Adrenal gland (tissue), 12 donors: ENCODE results near the gene MAPT. TPM values are rescaled to one million over a fixed set of nuclear protein-coding genes. Genes with fewer than 3 reads are reported as not detected.

Experiments
- DNase-seq, 7 donors: peaks; one replicate each; pipeline ENCODE4 v3.0.0-alpha.2; 2019 to 2020
- H3K27ac ChIP-seq, 5 donors: fragments of 200-600 bp; sonication (generic) in 4 of 5; 1 replicate in 3 of 5; 2 replicates in 2 of 5; pipeline versions ENCODE4 v1.5.1 to v1.8.0; 2016 to 2020; ENCODE audit warnings: mild to moderate bottlenecking in 1 of 5
- H3K27me3 ChIP-seq: fragments of 200-600 bp; 2 replicates; pipeline ENCODE4 v1.8.0; 2021
- H3K36me3 ChIP-seq, 2 donors: fragments of 200-600 bp; replicated peaks in 1 of 2; 1 replicate in 1 of 2; 2 replicates in 1 of 2; pipeline versions ENCODE4 v1.5.1 to v1.8.0; 2018 to 2022
- H3K4me1 ChIP-seq, 2 donors: fragments of 200-600 bp; replicated peaks in 1 of 2; 1 replicate in 1 of 2; 2 replicates in 1 of 2; pipeline versions ENCODE4 v1.5.1 to v1.8.0; 2018 to 2021
- H3K4me3 ChIP-seq, 4 donors: fragments of 200-600 bp; sonication (generic) in 3 of 4; one replicate each; pipeline ENCODE4 v1.5.1; 2016 to 2018
- H3K9me3 ChIP-seq, 3 donors: fragments of 200-600 bp; sonication (generic) in 1 of 3; replicated peaks in 1 of 3; 1 replicate in 2 of 3; 2 replicates in 1 of 3; pipeline versions ENCODE4 v1.5.1 to v1.8.0; 2016 to 2021
- POLR2A ChIP-seq, 2 donors: fragments of 450-650 bp; IDR thresholded peaks; one replicate each; pipeline ENCODE4 v1.6.1; 2017; ENCODE audit warnings: antibody characterized with exemption in 2 of 2, mild to moderate bottlenecking in 2 of 2, moderate library complexity in 1 of 2
- WGBS, 4 donors: extraction: QIAGEN DNeasy Blood & Tissue Kit in 2 of 4; methylation state at CpG; one replicate each; pipeline versions ENCODE4 v1.1.5 to v1.1.7; 2013 to 2017; 5-methylcytosine and 5-hydroxymethylcytosine counted together
- intact Hi-C, 2 donors: fragments of 100-400 bp; cut with DNase I; formaldehyde crosslinking; loops; one replicate each; pipeline versions ENCODE4 v1.14.1 to v1.15.0; 2022 to 2023
- polyA plus RNA-seq, 3 donors: library from polyadenylated mRNA; stranded (reverse); fragments of 200-250 nt in 2 of 3; fragments of 350-450 nt in 1 of 3; fragmentation: Illumina TruSeq in 1 of 3; extraction: RNeasy Lipid Tissue Mini Kit (QIAGEN cat#74804) in 1 of 3; gene quantifications; one replicate each; pipeline ENCODE4 v1.2.3, GENCODE V29; 2013 to 2014
- total RNA-seq, 9 donors: library from RNA; depleted of rRNA in 4 of 9; stranded (reverse); fragments of >200 nt in 4 of 9; fragments of 120-200 nt in 1 of 9; fragmentation: NEBNext Ultra II Directional in 1 of 9; extraction: Animal tissue kit (Norgen Biotek cat#: 25700) in 1 of 9; gene quantifications; one replicate each; pipeline versions ENCODE4 v1.1.0 to v1.2.4, GENCODE V29; 2013 to 2023
- TF ChIP-seq, protein P1 (sequence below), 6 experiments: fragments of 450-650 bp in 4 of 6; fragments of 200-600 bp in 2 of 6; sonication (generic) in 1 of 6; IDR thresholded peaks; 1 replicate in 5 of 6; 2 replicates in 1 of 6; pipeline versions ENCODE4 v1.5.1 to v1.8.0; 2016 to 2021; ENCODE audit warnings: antibody characterized with exemption in 6 of 6, mild to moderate bottlenecking in 2 of 6, moderate library complexity in 1 of 6
- donor health status: healthy with polysubstance abuse.
- donor health status: Bipolar disorder and iron deficiency.
- donor health status: DM: yes; HTN: yes; CAD: no.
- donor health status: DM: no; HTN: no; CAD: no.
- donor health status: DM: no; HTN: no; CAD: no.
- donor health status: DM: yes; HTN: yes; CAD: no.

Gene MAPT
- total and polyA plus RNA-seq, 12 donors, result 0.72 to 17.6 (median 3.3) TPM

DNA sequence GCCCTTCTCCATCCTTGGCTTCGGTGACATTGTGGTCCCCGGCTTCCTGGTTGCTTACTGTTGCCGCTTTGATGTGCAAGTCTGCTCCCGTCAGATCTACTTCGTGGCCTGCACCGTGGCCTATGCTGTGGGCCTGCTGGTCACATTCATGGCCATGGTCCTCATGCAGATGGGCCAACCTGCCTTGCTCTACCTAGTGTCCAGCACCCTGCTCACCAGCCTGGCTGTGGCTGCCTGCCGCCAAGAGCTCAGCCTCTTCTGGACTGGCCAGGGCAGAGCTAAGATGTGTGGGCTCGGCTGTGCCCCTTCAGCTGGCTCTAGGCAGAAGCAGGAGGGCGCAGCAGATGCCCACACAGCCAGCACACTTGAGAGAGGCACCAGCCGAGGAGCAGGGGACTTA lies 48.1 kb upstream of the MAPT start:
- no peak for TF ChIP-seq POLR2A (IDR thresholded peaks at IDR 0.05)
- TF ChIP-seq, protein P1, sequence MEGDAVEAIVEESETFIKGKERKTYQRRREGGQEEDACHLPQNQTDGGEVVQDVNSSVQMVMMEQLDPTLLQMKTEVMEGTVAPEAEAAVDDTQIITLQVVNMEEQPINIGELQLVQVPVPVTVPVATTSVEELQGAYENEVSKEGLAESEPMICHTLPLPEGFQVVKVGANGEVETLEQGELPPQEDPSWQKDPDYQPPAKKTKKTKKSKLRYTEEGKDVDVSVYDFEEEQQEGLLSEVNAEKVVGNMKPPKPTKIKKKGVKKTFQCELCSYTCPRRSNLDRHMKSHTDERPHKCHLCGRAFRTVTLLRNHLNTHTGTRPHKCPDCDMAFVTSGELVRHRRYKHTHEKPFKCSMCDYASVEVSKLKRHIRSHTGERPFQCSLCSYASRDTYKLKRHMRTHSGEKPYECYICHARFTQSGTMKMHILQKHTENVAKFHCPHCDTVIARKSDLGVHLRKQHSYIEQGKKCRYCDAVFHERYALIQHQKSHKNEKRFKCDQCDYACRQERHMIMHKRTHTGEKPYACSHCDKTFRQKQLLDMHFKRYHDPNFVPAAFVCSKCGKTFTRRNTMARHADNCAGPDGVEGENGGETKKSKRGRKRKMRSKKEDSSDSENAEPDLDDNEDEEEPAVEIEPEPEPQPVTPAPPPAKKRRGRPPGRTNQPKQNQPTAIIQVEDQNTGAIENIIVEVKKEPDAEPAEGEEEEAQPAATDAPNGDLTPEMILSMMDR (IDR thresholded peaks at IDR 0.05), result no peak
- Histone ChIP-seq H3K27me3 (no peaks in the 10 kb centered on the region), H3K4me1 (no peaks in the 10 kb centered on the region), H3K36me3 (no peaks in the 10 kb centered on the region), H3K4me3 (no peak overlapping the region), H3K27ac (no peak overlapping the region), H3K9me3 (no peaks in the 10 kb centered on the region)
- intact Hi-C loops, result no loop called here
- 84 to 91% (median 90%) methylated on average over 8 to 10 of the region's 10 CpGs for WGBS, 4 donors
- no peak for DNase-seq

DNA sequence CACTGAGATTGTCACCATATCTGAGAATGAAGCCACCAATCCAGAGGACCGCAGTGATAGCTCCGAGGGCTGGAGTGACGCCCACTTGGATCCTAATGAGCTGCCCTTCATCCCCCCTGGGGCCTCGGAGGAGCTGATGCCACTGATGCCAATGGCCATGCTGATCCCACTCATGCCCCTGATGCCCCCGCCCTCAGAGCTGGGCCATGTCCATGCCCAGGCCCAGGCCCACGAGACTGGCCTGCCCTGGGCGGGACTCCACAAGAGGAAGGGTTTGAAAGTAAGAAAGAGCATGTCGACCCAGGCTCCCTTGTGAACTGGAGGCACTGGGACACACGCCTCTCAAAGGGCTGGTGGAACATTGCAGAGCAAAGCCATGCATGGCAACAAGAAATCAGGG lies 47.7 kb upstream of the MAPT start:
- H3K4me3 ChIP-seq, result no peak overlapping the region
- H3K27me3 ChIP-seq, result no peaks in the 10 kb centered on the region
- no peak for DNase-seq
- H3K36me3 ChIP-seq, result no peaks in the 10 kb centered on the region
- no peaks in the 10 kb centered on the region for H3K4me1 ChIP-seq
- WGBS, 4 donors, result 70 to 84% (median 82%) methylated on average over 5 to 9 of the region's 9 CpGs
- TF ChIP-seq POLR2A (IDR thresholded peaks at IDR 0.05), result no peak
- TF ChIP-seq, protein P1 (IDR thresholded peaks at IDR 0.05), result no peak
- H3K9me3 ChIP-seq, result no peaks in the 10 kb centered on the region
- intact Hi-C loops, result no loop called here
- H3K27ac ChIP-seq, result no peak overlapping the region

DNA sequence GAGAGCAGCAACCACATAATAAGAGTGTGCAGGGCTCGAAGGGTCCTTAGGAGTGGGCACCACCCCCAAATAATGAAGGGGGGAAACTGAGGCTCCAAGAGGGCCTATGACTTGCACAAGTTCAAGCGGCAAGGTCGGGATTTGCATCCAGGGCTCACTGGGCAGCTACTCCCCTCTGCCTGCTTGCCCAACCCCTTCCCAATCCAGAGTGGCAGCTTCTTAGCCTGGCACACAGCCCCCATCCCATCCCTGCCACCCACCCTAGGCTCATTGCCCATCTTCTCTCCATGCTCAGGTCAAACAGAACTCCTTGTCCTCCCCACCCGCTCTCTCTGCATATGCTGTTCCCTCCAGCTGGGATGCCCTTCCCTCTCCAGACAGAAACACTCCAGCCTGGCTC lies 47.3 kb upstream of the MAPT start:
- TF ChIP-seq, protein P1 (IDR thresholded peaks at IDR 0.05), result no peak
- no peak for TF ChIP-seq POLR2A (IDR thresholded peaks at IDR 0.05)
- intact Hi-C loops, result no loop called here
- Histone ChIP-seq H3K4me1 (no peaks in the 10 kb centered on the region), H3K27ac (no peak overlapping the region), H3K27me3 (no peaks in the 10 kb centered on the region), H3K4me3 (no peak overlapping the region), H3K36me3 (no peaks in the 10 kb centered on the region), H3K9me3 (no peaks in the 10 kb centered on the region)
- WGBS, 4 donors, result 77 to 86% (median 83%) methylated on average over 4 of the region's 4 CpGs
- DNase-seq, result no peak

DNA sequence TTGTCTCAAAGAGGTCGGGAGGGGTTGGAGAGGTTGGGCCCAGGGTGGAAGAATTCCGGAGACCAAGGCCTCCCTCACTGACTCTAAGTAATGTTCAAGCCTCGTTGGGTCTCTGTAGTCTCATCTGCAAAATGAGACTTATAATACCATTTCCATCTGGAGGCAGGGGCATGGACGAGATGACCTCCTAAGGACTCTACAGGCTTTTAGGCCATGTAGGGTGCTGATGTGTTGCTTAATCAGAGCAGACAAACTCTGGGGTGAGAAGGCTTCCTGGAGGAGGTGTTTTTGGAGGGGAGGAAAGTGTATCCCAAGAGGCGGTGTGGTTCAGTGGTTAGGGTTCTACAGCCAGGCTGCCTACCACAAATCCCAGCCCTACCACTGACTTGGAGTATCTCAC lies 46.6 kb upstream of the MAPT start:
- H3K27ac ChIP-seq, result no peak overlapping the region
- H3K36me3 ChIP-seq, result no peaks in the 10 kb centered on the region
- H3K4me3 ChIP-seq, result no peak overlapping the region
- H3K27me3 ChIP-seq, result no peaks in the 10 kb centered on the region
- intact Hi-C loops, result no loop called here
- H3K4me1 ChIP-seq, result no peaks in the 10 kb centered on the region
- no peak for TF ChIP-seq POLR2A (IDR thresholded peaks at IDR 0.05)
- TF ChIP-seq, protein P1 (IDR thresholded peaks at IDR 0.05), result no peak
- H3K9me3 ChIP-seq, result no peaks in the 10 kb centered on the region
- no peak for DNase-seq
- 69 to 84% (median 76%) methylated on average over 5 of the region's 5 CpGs for WGBS, 4 donors
